ENCODE measurements around the gene TST. TPM values are rescaled to one million over a fixed set of nuclear protein-coding genes. Genes with fewer than 3 reads are reported as not detected.

Gene TST
- polyA plus RNA-seq, 1 of the 3 experiments (the other 2 are of a cell fraction), result 49.4 TPM

- POLR2A ChIA-PET, result interaction anchor here (0.5 kb wide), 1 partner anchor 358 kb away, joined by 3 read pairs; no protein-coding TSS in a partner anchor
Measured at GRCh38 chr22:37068859-37069258, 49.6 kb upstream of the TST start.

DNA sequence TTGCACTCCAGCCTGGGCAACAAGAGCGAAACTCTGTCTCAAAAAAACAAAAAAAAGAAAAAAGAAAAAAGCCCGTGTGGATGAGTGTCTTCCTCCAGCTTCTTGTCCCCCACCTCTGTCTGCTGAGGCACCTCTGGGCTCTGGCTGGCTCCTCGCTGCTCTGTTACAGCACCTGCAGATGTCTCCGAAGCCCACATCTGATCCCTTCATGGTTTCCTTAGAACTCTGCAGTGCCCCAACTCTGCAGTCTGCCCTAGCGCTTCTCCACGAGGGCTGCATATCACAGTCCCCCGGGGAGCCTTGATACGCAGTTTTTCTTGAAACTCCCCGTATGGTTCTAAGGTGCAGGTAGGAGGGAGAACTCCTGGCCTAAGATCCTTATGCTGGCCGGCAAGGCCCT, 48.2 kb upstream of the TST start:
- H3K9ac ChIP-seq, result no peak overlapping the region
- no peak for DNase-seq
- no peaks in the 10 kb centered on the region for H3K9me3 ChIP-seq
- no peak overlapping the region for H2AFZ ChIP-seq (ENCODE audit: low read depth)
- H3K27ac ChIP-seq (ENCODE audit: low read depth in 2 of 2, low read length in 1 of 2), result no peak overlapping the region
- no peaks in the 10 kb centered on the region for H3K9me2 ChIP-seq
- H3F3A ChIP-seq (replicated peaks; ENCODE audit: insufficient read depth), result no peaks in the 10 kb centered on the region
- peaks cover 23% of the 10 kb centered on the region; the same call in 1 of the 2 replicates for H3K27me3 ChIP-seq (ENCODE audit: insufficient read depth)
- H3K4me3 ChIP-seq (ENCODE audit: low read depth in 2 of 2, low read length in 1 of 2), result no peak overlapping the region
- ChIA-PET POLR2A (interaction anchor here (0.6 kb wide), 1 partner anchor 312 kb away, joined by 3 read pairs; no protein-coding TSS in a partner anchor), CTCF (interaction anchor here (2.5 kb wide), 1 partner anchor 9 kb away, joined by 7 read pairs; no protein-coding TSS in a partner anchor)
- H3K4me1 ChIP-seq (ENCODE audit: control insufficient read depth in 1 of 2, insufficient read depth in 2 of 2, low read depth in 1 of 2, low read length in 1 of 2), result no peaks in the 10 kb centered on the region; a peak in 1 of 4 replicates
- no peaks in the 10 kb centered on the region for H4K20me1 ChIP-seq (ENCODE audit: insufficient read depth)
- H3K79me2 ChIP-seq (ENCODE audit: insufficient read depth), result no peaks in the 10 kb centered on the region
- no peak overlapping the region for H3K4me2 ChIP-seq
- H3K36me3 ChIP-seq (replicated peaks in 1 of 2; ENCODE audit: control insufficient read depth in 1 of 2, insufficient read depth in 2 of 2, low read length in 1 of 2), result no peaks in the 10 kb centered on the region
- TF ChIP-seq EZH2phosphoT487 (IDR thresholded peaks at IDR 0.05; ENCODE audit: borderline replicate concordance, low read depth), result no peak
- no peak for TF ChIP-seq NRF1 (IDR thresholded peaks at IDR 0.05; ENCODE audit: low read depth, low read length)
- TF ChIP-seq SIN3A (IDR thresholded peaks at IDR 0.05; ENCODE audit: borderline replicate concordance, low read depth, low read length), result no peak
- TF ChIP-seq MXI1 (IDR thresholded peaks at IDR 0.05; ENCODE audit: low read depth, low read length), result no peak
- TF ChIP-seq POLR2AphosphoS5 (IDR thresholded peaks at IDR 0.05; ENCODE audit: low read depth, low read length), result no peak
- no peak for TF ChIP-seq RXRA (IDR thresholded peaks at IDR 0.05; ENCODE audit: borderline replicate concordance, low read depth)
- TF ChIP-seq, protein P1, sequence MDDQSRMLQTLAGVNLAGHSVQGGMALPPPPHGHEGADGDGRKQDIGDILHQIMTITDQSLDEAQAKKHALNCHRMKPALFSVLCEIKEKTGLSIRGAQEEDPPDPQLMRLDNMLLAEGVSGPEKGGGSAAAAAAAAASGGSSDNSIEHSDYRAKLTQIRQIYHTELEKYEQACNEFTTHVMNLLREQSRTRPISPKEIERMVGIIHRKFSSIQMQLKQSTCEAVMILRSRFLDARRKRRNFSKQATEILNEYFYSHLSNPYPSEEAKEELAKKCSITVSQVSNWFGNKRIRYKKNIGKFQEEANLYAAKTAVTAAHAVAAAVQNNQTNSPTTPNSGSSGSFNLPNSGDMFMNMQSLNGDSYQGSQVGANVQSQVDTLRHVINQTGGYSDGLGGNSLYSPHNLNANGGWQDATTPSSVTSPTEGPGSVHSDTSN (IDR thresholded peaks at IDR 0.05), result no peak
- no peak for TF ChIP-seq CHD2 (IDR thresholded peaks at IDR 0.05; ENCODE audit: low read length, partially characterized antibody)
- TF ChIP-seq, protein P2, sequence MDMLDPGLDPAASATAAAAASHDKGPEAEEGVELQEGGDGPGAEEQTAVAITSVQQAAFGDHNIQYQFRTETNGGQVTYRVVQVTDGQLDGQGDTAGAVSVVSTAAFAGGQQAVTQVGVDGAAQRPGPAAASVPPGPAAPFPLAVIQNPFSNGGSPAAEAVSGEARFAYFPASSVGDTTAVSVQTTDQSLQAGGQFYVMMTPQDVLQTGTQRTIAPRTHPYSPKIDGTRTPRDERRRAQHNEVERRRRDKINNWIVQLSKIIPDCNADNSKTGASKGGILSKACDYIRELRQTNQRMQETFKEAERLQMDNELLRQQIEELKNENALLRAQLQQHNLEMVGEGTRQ (IDR thresholded peaks at IDR 0.05; ENCODE audit: borderline replicate concordance, low read depth, low read length), result no peak
- TF ChIP-seq JUND (IDR thresholded peaks at IDR 0.05), result no peak
- no peak for TF ChIP-seq NFIC (IDR thresholded peaks at IDR 0.05; ENCODE audit: borderline replicate concordance)
- no peak for TF ChIP-seq RAD21 (IDR thresholded peaks at IDR 0.05; ENCODE audit: low read length)
- no peak for TF ChIP-seq ELF1 (IDR thresholded peaks at IDR 0.05)
- no peak for TF ChIP-seq EP300 (IDR thresholded peaks at IDR 0.05; ENCODE audit: borderline replicate concordance in 1 of 2, low read depth in 1 of 2, low read length in 1 of 2)
- no peak for TF ChIP-seq RFX5 (IDR thresholded peaks at IDR 0.05; ENCODE audit: low read length)
- TF ChIP-seq FOXJ3 (CRISPR knock-in tag; IDR thresholded peaks at IDR 0.05), result no peak
- WGBS (ENCODE audit: low lambda C conversion rate), result 81% methylated on average over 9 of the region's 10 CpGs

More at GRCh38 chr22:37068859-37069258, 49.6 kb upstream of the TST start:
- DNase-seq, result peak; percentile 64
- CTCF ChIA-PET, result interaction anchor here (0.9 to 1.2 kb wide), 2 partner anchors 9 to 295 kb away, joined by 3 read pairs; no protein-coding TSS in a partner anchor
- Histone ChIP-seq H3K4me2 (no peak overlapping the region), H3K36me3 (replicated peaks in 1 of 2; ENCODE audit: control insufficient read depth in 1 of 2, insufficient read depth in 2 of 2, low read length in 1 of 2) (no peaks in the 10 kb centered on the region), H3K4me1 (ENCODE audit: control insufficient read depth in 1 of 2, insufficient read depth in 2 of 2, low read depth in 1 of 2, low read length in 1 of 2) (no peaks in the 10 kb centered on the region; a peak in 1 of 4 replicates), H3K9ac (no peak overlapping the region), H3K9me3 (no peaks in the 10 kb centered on the region), H3F3A (replicated peaks; ENCODE audit: insufficient read depth) (no peaks in the 10 kb centered on the region), H4K20me1 (ENCODE audit: insufficient read depth) (no peaks in the 10 kb centered on the region), H3K27me3 (ENCODE audit: insufficient read depth) (peaks cover 23% of the 10 kb centered on the region; the same call in 1 of the 2 replicates), H3K79me2 (ENCODE audit: insufficient read depth) (no peaks in the 10 kb centered on the region), H3K4me3 (ENCODE audit: low read depth in 2 of 2, low read length in 1 of 2) (no peak overlapping the region), H3K9me2 (no peaks in the 10 kb centered on the region), H2AFZ (ENCODE audit: low read depth) (no peak overlapping the region), H3K27ac (ENCODE audit: low read depth in 2 of 2, low read length in 1 of 2) (no peak overlapping the region)
- WGBS (ENCODE audit: low lambda C conversion rate), result 33% methylated on average over 14 of the region's 36 CpGs
- TF ChIP-seq NRF1 (IDR thresholded peaks at IDR 0.05; ENCODE audit: low read depth, low read length) (no peak), MXI1 (IDR thresholded peaks at IDR 0.05; ENCODE audit: low read depth, low read length) (no peak), TAF1 (IDR thresholded peaks at IDR 0.05; ENCODE audit: borderline replicate concordance, low read depth, low read length) (no peak), SMC3 (IDR thresholded peaks at IDR 0.05; ENCODE audit: low read depth, low read length) (no peak), ELF1 (IDR thresholded peaks at IDR 0.05) (no peak), GATA2 (CRISPR knock-in tag; IDR thresholded peaks at IDR 0.05) (no peak), MAX (IDR thresholded peaks at IDR 0.05; ENCODE audit: low read depth) (no peak), JUND (IDR thresholded peaks at IDR 0.05) (no peak), CHD2 (IDR thresholded peaks at IDR 0.05; ENCODE audit: low read length, partially characterized antibody) (no peak)
- TF ChIP-seq, protein P3, sequence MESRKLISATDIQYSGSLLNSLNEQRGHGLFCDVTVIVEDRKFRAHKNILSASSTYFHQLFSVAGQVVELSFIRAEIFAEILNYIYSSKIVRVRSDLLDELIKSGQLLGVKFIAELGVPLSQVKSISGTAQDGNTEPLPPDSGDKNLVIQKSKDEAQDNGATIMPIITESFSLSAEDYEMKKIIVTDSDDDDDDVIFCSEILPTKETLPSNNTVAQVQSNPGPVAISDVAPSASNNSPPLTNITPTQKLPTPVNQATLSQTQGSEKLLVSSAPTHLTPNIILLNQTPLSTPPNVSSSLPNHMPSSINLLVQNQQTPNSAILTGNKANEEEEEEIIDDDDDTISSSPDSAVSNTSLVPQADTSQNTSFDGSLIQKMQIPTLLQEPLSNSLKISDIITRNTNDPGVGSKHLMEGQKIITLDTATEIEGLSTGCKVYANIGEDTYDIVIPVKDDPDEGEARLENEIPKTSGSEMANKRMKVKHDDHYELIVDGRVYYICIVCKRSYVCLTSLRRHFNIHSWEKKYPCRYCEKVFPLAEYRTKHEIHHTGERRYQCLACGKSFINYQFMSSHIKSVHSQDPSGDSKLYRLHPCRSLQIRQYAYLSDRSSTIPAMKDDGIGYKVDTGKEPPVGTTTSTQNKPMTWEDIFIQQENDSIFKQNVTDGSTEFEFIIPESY (IDR thresholded peaks at IDR 0.05; ENCODE audit: borderline replicate concordance, low read depth), result no peak

Data from SK-N-SH (cell line).